Memory B cell (primary cell): ENCODE measurements around the gene PRSS58.

ENCODE experiments used
- ATAC-seq: fragments of 150-1000 bp; cut with Tn5 transposase; 2 replicates; pipeline ENCODE4 v1.10.0; 2021; ENCODE audit warnings: low read depth, mild to moderate bottlenecking, moderate library complexity
- DNase-seq, 2 donors: peaks; one replicate each; pipeline ENCODE4 v3.0.0; 2022; ENCODE audit warnings: low spot score in 2 of 2
- H3K27ac Mint-ChIP-seq: one replicate; pipeline ENCODE4 v1.8.0; 2022; ENCODE audit warnings: mild to moderate bottlenecking, moderate library complexity, mixed read lengths
- H3K27me3 Mint-ChIP-seq: one replicate; pipeline ENCODE4 v1.8.0; 2022; ENCODE audit warnings: mixed read lengths
- H3K36me3 Mint-ChIP-seq: one replicate; pipeline ENCODE4 v1.8.0; 2022; ENCODE audit warnings: mild to moderate bottlenecking, mixed read lengths
- H3K4me1 Mint-ChIP-seq: one replicate; pipeline ENCODE4 v1.8.0; 2022; ENCODE audit warnings: mixed read lengths
- H3K4me3 Mint-ChIP-seq: one replicate; pipeline ENCODE4 v1.8.0; 2022; ENCODE audit warnings: mild to moderate bottlenecking, moderate library complexity, mixed read lengths
- H3K9me3 Mint-ChIP-seq: one replicate; pipeline ENCODE4 v1.8.0; 2022; ENCODE audit warnings: mixed read lengths

PRSS58 gene

GRCh38 chr7:142257958-142258357, at the start of gene PRSS58:
PRSS58 (minus strand) TSS chr7:142258058; CDS start chr7:142257707, 351 bp downstream.
- Mint-ChIP-seq H3K27me3 (no peaks in the 10 kb centered on the region), H3K4me1 (no peaks in the 10 kb centered on the region), H3K36me3 (no peaks in the 10 kb centered on the region), H3K9me3 (peaks cover 8% of the 10 kb centered on the region), H3K27ac (no peak within 1 kb of the TSS), H3K4me3 (no peak within 1 kb of the TSS)
- ATAC-seq, result no peak
- DNase-seq, result no peak

- no peaks in the 10 kb centered on the region for H3K4me1 Mint-ChIP-seq
- H3K36me3 Mint-ChIP-seq, result no peaks in the 10 kb centered on the region
- H3K4me3 Mint-ChIP-seq, result no peak overlapping the region
- DNase-seq, result no peak
- no peak overlapping the region for H3K27ac Mint-ChIP-seq
- H3K9me3 Mint-ChIP-seq, result peaks cover 1% of the 10 kb centered on the region
- H3K27me3 Mint-ChIP-seq, result peaks cover 18% of the 10 kb centered on the region
- no peak for ATAC-seq
These were observed 49.5 kb upstream of the PRSS58 start for GRCh38 chr7:142307246-142307900.

- Mint-ChIP-seq H3K4me1 (no peaks in the 10 kb centered on the region), H3K4me3 (no peak overlapping the region), H3K36me3 (no peaks in the 10 kb centered on the region), H3K27me3 (peaks cover 17% of the 10 kb centered on the region), H3K27ac (no peak overlapping the region), H3K9me3 (peaks cover 3% of the 10 kb centered on the region)
- ATAC-seq, result no peak
- DNase-seq, result no peak
These were observed 45.8 kb upstream of the PRSS58 start for GRCh38 chr7:142303650-142304049.

- Mint-ChIP-seq H3K4me1 (no peaks in the 10 kb centered on the region), H3K27ac (no peak overlapping the region), H3K27me3 (peaks cover 14% of the 10 kb centered on the region)
These were observed 44.2 kb upstream of the PRSS58 start for GRCh38 chr7:142301923-142302550.

GRCh38 chr7:142301299-142301698, 43.4 kb upstream of the PRSS58 start:
- Mint-ChIP-seq H3K4me3 (no peak overlapping the region), H3K4me1 (no peaks in the 10 kb centered on the region), H3K9me3 (peaks cover 3% of the 10 kb centered on the region), H3K27ac (no peak overlapping the region), H3K27me3 (peaks cover 12% of the 10 kb centered on the region), H3K36me3 (no peaks in the 10 kb centered on the region)
- DNase-seq, result no peak
- ATAC-seq, result no peak

More at GRCh38 chr7:142301923-142302550, 44.2 kb upstream of the PRSS58 start:
- H3K9me3 Mint-ChIP-seq, result peaks cover 3% of the 10 kb centered on the region
- H3K4me3 Mint-ChIP-seq, result no peak overlapping the region
- no peaks in the 10 kb centered on the region for H3K36me3 Mint-ChIP-seq
- no peak for ATAC-seq
- no peak for DNase-seq

GRCh38 chr7:142300689-142301088, 42.8 kb upstream of the PRSS58 start:
- no peaks in the 10 kb centered on the region for H3K36me3 Mint-ChIP-seq
- ATAC-seq (no peak), DNase-seq (no peak)
- no peaks in the 10 kb centered on the region for H3K4me1 Mint-ChIP-seq
- H3K4me3 Mint-ChIP-seq, result no peak overlapping the region
- peaks cover 12% of the 10 kb centered on the region for H3K27me3 Mint-ChIP-seq
- no peak overlapping the region for H3K27ac Mint-ChIP-seq
- H3K9me3 Mint-ChIP-seq, result peaks cover 3% of the 10 kb centered on the region

GRCh38 chr7:142299237-142299781, 41.5 kb upstream of the PRSS58 start:
- Mint-ChIP-seq H3K27me3 (peaks cover 10% of the 10 kb centered on the region), H3K27ac (no peak overlapping the region), H3K36me3 (no peaks in the 10 kb centered on the region), H3K9me3 (peaks cover 1% of the 10 kb centered on the region), H3K4me1 (no peaks in the 10 kb centered on the region), H3K4me3 (no peak overlapping the region)
- DNase-seq (no peak), ATAC-seq (no peak)

GRCh38 chr7:142298627-142299026, 40.8 kb upstream of the PRSS58 start:
- Mint-ChIP-seq H3K27me3 (peaks cover 8% of the 10 kb centered on the region), H3K4me3 (no peak overlapping the region), H3K4me1 (no peaks in the 10 kb centered on the region), H3K36me3 (no peaks in the 10 kb centered on the region), H3K27ac (no peak overlapping the region), H3K9me3 (peaks cover 1% of the 10 kb centered on the region)
- ATAC-seq, result no peak
- no peak for DNase-seq

- ATAC-seq (no peak), DNase-seq (no peak)
- Mint-ChIP-seq H3K4me3 (no peak overlapping the region), H3K27me3 (peaks cover 6% of the 10 kb centered on the region), H3K4me1 (no peaks in the 10 kb centered on the region), H3K27ac (no peak overlapping the region), H3K36me3 (no peaks in the 10 kb centered on the region), H3K9me3 (peaks cover 1% of the 10 kb centered on the region)
These were observed 40.2 kb upstream of the PRSS58 start for GRCh38 chr7:142298009-142298408.

GRCh38 chr7:142280263-142280662, 22.4 kb upstream of the PRSS58 start:
- Mint-ChIP-seq H3K36me3 (no peaks in the 10 kb centered on the region), H3K9me3 (peaks cover 10% of the 10 kb centered on the region), H3K4me3 (no peak overlapping the region), H3K27ac (no peak overlapping the region), H3K27me3 (peaks cover 6% of the 10 kb centered on the region), H3K4me1 (no peaks in the 10 kb centered on the region)
- ATAC-seq (no peak), DNase-seq (no peak)

- Mint-ChIP-seq H3K9me3 (peaks cover 13% of the 10 kb centered on the region), H3K4me3 (no peak overlapping the region), H3K27ac (no peak overlapping the region), H3K27me3 (peaks cover 6% of the 10 kb centered on the region), H3K36me3 (no peaks in the 10 kb centered on the region), H3K4me1 (no peaks in the 10 kb centered on the region)
- DNase-seq (no peak), ATAC-seq (no peak)
These were observed 21.7 kb upstream of the PRSS58 start for GRCh38 chr7:142279601-142280000.

- no peaks in the 10 kb centered on the region for H3K36me3 Mint-ChIP-seq
- H3K9me3 Mint-ChIP-seq, result peaks cover 13% of the 10 kb centered on the region
- H3K4me1 Mint-ChIP-seq, result no peaks in the 10 kb centered on the region
- ATAC-seq (no peak), DNase-seq (no peak)
- no peak overlapping the region for H3K4me3 Mint-ChIP-seq
- no peak overlapping the region for H3K27ac Mint-ChIP-seq
- H3K27me3 Mint-ChIP-seq, result peaks cover 2% of the 10 kb centered on the region
These were observed 17.2 kb upstream of the PRSS58 start for GRCh38 chr7:142275028-142275427.

GRCh38 chr7:142272841-142273240, 15.0 kb upstream of the PRSS58 start:
- ATAC-seq, result no peak
- Mint-ChIP-seq H3K4me3 (no peak overlapping the region), H3K4me1 (no peaks in the 10 kb centered on the region), H3K9me3 (peaks cover 10% of the 10 kb centered on the region), H3K27me3 (peaks cover 3% of the 10 kb centered on the region), H3K27ac (no peak overlapping the region), H3K36me3 (no peaks in the 10 kb centered on the region)
- DNase-seq, result no peak

GRCh38 chr7:142263598-142264380, 5.9 kb upstream of the PRSS58 start:
- DNase-seq (no peak), ATAC-seq (no peak)
- H3K27me3 Mint-ChIP-seq, result peaks cover 2% of the 10 kb centered on the region
- no peaks in the 10 kb centered on the region for H3K4me1 Mint-ChIP-seq
- H3K9me3 Mint-ChIP-seq, result peaks cover 8% of the 10 kb centered on the region
- H3K27ac Mint-ChIP-seq, result no peak overlapping the region
- H3K36me3 Mint-ChIP-seq, result no peaks in the 10 kb centered on the region
- H3K4me3 Mint-ChIP-seq, result no peak overlapping the region
